ENCODE data around the gene MCOLN1. TPM values are rescaled to one million over a fixed set of nuclear protein-coding genes. Genes with fewer than 3 reads are reported as not detected.

MCOLN1 gene
- total RNA-seq, 2 donors from 2014 or later, result 11.2 to 13.0 TPM

- TF ChIP-seq, protein P1, sequence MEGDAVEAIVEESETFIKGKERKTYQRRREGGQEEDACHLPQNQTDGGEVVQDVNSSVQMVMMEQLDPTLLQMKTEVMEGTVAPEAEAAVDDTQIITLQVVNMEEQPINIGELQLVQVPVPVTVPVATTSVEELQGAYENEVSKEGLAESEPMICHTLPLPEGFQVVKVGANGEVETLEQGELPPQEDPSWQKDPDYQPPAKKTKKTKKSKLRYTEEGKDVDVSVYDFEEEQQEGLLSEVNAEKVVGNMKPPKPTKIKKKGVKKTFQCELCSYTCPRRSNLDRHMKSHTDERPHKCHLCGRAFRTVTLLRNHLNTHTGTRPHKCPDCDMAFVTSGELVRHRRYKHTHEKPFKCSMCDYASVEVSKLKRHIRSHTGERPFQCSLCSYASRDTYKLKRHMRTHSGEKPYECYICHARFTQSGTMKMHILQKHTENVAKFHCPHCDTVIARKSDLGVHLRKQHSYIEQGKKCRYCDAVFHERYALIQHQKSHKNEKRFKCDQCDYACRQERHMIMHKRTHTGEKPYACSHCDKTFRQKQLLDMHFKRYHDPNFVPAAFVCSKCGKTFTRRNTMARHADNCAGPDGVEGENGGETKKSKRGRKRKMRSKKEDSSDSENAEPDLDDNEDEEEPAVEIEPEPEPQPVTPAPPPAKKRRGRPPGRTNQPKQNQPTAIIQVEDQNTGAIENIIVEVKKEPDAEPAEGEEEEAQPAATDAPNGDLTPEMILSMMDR (IDR thresholded peaks at IDR 0.05), result no peak
Observed at GRCh38 chr19:7509625-7510024, 12.8 kb upstream of the MCOLN1 start.

DNA sequence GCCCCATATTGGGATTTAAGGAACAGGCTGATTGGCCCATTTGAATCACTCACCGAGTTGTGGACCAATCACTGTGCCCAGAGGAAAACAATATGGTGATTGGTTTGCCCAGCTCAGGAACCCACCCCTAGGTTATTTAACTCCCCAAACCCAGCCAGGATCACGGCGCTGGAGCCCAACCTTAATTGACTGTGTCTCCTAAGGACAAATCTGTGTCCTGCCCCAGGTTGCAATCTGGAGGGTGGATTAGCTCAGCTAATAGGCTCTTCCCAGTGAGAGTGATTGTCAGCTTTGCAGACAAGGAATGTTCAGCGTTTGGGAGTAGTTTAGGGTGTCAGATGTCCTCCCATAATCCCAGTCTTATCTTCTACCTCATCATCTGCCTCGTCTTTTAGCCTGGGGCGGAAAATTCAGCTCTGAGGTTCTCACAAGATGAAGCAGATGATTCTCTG, 10.0 kb upstream of the MCOLN1 start:
- no peak for DNase-seq (ENCODE audit: low spot score)
- H3K36me3 ChIP-seq, result no peaks in the 10 kb centered on the region
- H3K27ac ChIP-seq, result no peak overlapping the region
- H3K4me1 ChIP-seq, result peaks cover 0 to 16% of the 10 kb centered on the region in 2 donors
- H3K4me3 ChIP-seq, result no peak overlapping the region
- no peaks in the 10 kb centered on the region for H3K9me3 ChIP-seq
- TF ChIP-seq, protein P1 (IDR thresholded peaks at IDR 0.05), result no peak
- no peaks in the 10 kb centered on the region for H3K27me3 ChIP-seq

More at GRCh38 chr19:7509625-7510024, 12.8 kb upstream of the MCOLN1 start:
- Histone ChIP-seq H3K36me3 (no peaks in the 10 kb centered on the region), H3K9me3 (no peaks in the 10 kb centered on the region), H3K27me3 (no peaks in the 10 kb centered on the region), H3K4me1 (peaks cover 0 to 12% of the 10 kb centered on the region in 2 donors), H3K4me3 (no peak overlapping the region), H3K27ac (no peak overlapping the region)
- no peak for DNase-seq (ENCODE audit: low spot score)

DNA sequence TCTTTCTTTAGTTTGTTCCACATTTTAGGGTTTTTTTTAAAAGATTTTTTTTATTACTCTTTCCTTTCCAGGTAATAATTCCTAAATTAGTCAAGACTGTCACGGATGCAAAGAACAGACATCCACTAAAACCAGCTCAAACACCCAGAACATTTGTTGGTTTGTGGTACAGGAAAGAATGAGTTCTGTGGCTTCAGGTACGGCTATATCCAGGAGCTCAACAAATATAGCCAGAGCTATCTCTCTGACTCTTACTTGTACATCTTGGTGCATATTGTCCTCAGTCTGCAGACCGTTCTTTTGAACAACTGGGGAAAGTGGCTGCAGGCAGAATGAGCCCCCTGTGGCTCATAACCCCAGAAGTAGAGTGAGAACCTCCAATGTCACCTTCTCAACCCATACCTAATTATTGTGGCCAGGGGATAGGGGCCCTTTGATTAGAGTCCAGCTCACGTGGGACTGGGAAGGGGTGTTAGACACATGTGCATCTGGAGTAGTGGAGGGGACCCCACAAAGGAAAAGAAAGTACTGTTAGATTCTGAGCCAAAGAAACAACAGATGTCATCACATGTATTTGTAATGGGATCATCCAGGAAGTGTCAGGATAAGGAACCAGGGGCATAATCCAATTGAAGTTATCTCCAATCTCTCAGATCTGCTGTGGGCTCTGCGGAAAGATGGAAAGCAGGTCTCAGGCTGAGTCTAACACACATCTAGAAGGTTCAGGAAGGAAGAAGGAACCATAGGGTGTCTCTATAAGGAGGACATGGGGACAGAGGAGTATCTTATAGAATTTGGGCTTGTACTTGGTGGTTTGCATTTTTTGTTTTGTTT, 8.4 kb upstream of the MCOLN1 start:
- TF ChIP-seq, protein P1 (IDR thresholded peaks at IDR 0.05), result no peak
- Histone ChIP-seq H3K9me3 (no peaks in the 10 kb centered on the region), H3K4me1 (peaks cover 0 to 21% of the 10 kb centered on the region in 2 donors), H3K27ac (peak overlapping the region in 1 of 2 donors; percentile 87), H3K36me3 (no peaks in the 10 kb centered on the region), H3K27me3 (no peaks in the 10 kb centered on the region), H3K4me3 (no peak overlapping the region)
- no peak for DNase-seq (ENCODE audit: low spot score)

- Histone ChIP-seq H3K4me1 (peaks cover 0 to 21% of the 10 kb centered on the region in 2 donors), H3K4me3 (peak overlapping the region in 1 of 2 donors; percentile 73), H3K27ac (peak overlapping the region; percentile 87 to 91), H3K36me3 (peaks cover 9% of the 10 kb centered on the region), H3K9me3 (no peaks in the 10 kb centered on the region), H3K27me3 (no peaks in the 10 kb centered on the region)
- TF ChIP-seq, protein P1 (IDR thresholded peaks at IDR 0.05), result no peak
- DNase-seq (ENCODE audit: low spot score), result peak; percentile 66
Observed at GRCh38 chr19:7515110-7515644, 7.2 kb upstream of the MCOLN1 start.

GRCh38 chr19:7515645-7516151, 6.7 kb upstream of the MCOLN1 start, which contains the start of gene ZNF358:
Gene ZNF358 (plus strand): TSS chr19:7516103. CDS start chr19:7519243, 3,140 bp downstream.
- TF ChIP-seq, protein P1 (IDR thresholded peaks at IDR 0.05), result no peak
- peaks cover 0 to 21% of the 10 kb centered on the region in 2 donors for H3K4me1 ChIP-seq
- peak within 1 kb of the TSS; percentile 87 to 91 for H3K27ac ChIP-seq
- H3K36me3 ChIP-seq, result peaks cover 11% of the 10 kb centered on the region
- peak within 1 kb of the TSS; percentile 73 to 91 for H3K4me3 ChIP-seq
- peak; percentile 74 for DNase-seq (ENCODE audit: low spot score)
- H3K27me3 ChIP-seq, result no peaks in the 10 kb centered on the region
- H3K9me3 ChIP-seq, result no peaks in the 10 kb centered on the region
